ENCODE results near the gene SOX1.

The SOX1 gene

DNA sequence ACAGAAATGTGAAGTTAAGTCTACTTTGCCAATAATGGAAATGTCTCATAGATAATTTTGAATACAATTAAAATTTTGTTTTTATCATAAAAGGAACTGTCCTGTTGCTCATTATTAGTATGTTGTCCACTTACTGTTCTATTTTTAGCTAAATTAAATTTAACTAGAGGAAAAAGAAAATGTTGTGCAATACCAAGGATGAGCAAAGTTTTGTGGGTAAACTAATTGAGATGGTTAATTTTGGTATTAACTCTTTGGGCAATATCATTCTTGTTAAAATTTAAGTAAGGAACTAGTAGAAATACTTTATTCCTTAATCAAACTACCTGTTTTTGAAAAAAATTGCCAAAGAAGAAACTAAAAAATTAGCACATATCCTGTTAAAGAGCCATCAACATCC, 43.5 kb downstream of the SOX1 start:
- DNase-seq: no peak

DNA sequence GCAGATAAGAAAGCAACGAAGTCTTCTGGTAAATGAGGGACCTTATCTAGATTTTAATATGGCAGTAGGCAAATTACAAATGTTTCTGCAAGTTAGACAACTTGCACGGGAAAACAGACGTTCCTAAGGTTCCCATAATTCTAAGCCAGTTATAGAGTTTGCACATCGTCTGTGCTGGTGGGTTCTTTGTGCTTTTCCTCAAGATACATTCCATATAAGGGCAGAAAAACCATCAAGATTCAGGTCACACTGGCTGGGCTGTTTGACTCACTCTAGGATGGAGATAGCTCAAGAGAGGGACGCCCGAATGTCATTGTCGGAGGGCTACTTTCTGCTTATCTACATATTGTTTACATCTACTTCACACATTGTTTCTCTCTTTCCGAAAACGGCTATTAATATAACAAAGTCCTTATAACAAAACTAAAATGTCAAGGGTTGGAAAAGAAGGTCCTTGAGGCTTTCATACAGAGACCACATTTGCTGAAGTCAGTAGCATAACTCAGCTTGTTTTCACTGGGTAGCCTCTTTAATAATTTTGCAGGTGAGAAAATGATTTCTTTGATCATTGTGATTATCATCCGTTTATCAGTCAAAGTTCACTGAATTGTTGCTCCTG, 44.4 kb downstream of the SOX1 start:
- no peak for DNase-seq

DNA sequence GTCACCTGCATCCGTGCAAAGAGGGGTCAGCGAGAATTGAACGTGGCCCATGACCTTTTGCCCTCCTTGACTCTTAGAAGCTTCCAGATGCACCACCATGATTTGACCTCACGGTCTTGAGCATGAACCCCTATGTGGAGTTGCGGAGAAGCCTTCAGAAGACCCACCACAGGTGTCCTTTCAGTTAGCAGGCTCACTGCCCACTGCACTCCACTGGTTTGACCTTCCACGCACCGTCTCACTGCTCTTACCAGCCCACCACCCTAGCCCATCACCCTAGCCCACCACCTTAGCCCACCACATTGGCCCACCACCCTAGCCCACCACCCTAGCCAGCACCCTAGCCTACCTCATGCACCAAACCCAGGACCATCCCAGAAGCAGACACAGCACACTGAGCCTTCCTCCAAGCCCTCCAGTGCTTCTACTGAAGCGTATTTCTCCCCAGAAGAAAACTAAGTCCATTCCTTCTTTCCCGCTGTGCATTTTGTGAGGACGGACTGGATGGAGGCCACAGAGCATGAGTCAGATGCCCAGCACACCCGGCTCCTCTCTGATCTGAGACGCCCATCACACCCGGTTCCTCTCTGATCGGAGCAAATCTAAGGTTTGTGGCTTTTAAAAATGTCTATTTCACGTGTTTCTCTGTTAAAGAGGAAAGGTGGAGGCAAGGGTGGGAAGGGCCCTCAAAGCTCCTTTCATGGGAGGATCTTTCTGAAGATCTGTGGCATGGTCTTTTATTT, 45.8 kb downstream of the SOX1 start:
- DNase-seq: no peak

DNA sequence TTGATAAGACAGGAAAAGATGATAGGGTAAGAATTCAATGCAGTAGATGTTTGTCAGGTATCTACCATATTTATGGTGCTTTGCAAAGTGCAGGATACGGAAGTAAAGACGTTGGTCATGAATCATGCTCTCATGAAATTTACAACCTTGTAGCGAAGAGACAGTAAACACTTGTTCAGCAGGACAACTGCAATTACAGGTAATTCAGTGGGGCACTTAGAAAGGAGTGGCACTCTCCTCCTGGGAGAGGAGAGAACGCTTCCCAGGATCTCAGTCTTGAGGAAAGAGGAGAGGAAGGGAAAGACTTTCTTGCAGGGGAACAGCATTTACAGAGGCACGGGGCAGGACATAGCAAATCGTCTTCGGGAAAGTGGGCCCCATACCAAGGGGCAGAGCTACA, 46.4 kb downstream of the SOX1 start:
- DNase-seq: no peak

DNA sequence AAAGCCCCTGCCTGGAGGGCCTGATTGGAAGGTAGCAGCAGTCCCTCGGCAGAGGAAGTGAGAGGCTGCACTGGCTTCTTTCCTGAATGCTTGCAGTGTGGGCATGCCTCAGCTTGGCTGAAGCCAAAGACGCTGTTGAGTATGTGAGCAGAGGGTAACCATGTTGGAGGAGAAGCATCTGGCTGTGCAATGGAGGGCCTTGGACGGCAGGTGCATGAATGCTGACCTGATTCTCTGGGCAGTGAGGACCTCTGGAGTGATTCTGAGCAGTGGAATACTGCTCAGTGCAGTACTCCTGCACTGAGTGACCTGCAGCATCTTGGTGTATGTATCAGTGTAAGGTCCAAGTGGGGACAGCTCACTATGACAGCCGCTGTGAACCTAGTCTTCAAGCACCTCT, 46.9 kb downstream of the SOX1 start:
- no peak for DNase-seq

DNA sequence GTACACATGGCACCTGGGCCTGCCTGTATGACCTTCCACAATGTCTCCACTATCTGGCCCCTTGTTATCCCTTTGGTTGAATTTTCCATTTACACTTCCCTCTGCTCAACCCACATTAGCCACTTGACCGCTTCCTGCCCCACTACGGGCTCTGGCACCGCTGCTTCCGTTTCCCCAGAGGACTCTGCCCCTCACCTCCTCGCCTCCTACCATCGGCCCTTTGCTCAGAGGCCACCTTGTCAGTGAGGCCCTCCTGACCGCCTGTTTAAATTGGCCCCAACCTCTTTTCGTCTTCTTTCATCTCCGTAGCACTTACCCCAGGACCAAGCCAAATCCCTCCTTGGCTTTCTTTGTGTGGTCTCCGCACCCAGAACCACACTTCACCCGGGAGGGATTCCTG, 47.4 kb downstream of the SOX1 start:
- no peak for DNase-seq

DNA sequence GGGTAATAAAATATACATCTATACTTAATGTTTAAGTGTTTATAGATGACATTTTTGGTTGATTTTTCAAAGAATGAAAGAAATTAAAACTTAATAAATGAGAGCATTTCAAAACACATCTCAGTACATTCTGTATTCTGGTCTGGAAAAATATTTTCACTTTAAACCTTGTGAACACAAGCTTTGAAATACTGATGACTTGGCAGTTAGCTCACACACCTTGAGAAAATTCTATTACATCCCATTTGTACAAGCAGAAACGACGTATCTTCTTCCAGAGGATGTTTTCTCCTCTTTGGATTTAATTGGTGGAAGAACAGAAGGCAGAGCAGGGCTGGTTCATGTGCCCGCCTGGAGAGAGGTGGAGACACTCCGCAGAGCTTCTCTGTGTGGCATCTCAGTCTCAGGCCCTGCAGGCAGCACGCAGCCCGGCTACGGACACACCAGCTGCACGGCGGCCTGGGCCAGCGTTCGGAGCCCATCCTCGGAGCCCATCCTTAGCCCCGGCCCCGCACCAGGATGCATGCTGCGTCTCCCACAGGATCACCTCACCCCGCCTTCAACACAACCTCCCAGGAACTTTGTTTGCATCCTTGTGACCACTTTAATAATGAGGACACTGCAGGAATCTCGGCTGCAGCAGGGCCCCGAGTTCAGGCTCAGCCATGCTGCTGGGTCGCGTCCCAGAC, 48.6 kb downstream of the SOX1 start:
- DNase-seq: no peak

DNA sequence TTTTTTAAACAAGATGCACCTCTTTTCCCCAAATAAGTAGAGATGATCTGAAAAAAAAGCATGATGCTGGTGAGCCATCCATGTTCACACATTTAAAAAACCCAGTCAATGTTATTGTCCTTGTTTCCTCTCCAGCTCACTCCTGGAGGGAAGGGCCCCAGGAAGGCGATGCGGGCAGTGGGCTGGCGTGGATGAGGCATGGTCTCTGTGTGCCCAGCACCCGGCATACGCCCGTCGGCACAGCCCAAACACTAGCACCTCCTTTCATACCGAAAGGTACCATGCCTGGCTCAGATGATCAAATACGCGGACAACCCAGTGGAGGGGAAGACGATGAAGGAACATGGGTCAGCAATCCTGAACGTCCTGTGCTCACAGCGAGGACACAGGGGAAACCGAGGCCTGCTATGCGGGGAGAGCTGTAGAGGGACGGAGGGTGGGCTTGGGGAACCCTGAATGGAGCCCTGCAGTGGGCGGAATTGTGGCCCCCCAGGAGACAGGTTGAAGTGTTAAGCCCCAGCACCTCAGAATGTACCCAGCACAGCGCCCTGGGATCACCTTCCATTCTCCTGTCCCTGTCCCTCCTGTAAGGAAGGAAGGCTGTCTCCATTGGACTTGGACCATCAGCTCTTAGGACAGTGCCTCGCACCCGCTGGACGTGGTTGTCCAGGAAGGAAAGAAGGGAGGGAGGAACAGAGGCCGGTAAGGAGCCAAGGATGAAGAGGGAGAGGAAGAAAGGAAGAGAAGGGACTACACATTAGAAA, 49.4 kb downstream of the SOX1 start:
- DNase-seq: no peak

DNA sequence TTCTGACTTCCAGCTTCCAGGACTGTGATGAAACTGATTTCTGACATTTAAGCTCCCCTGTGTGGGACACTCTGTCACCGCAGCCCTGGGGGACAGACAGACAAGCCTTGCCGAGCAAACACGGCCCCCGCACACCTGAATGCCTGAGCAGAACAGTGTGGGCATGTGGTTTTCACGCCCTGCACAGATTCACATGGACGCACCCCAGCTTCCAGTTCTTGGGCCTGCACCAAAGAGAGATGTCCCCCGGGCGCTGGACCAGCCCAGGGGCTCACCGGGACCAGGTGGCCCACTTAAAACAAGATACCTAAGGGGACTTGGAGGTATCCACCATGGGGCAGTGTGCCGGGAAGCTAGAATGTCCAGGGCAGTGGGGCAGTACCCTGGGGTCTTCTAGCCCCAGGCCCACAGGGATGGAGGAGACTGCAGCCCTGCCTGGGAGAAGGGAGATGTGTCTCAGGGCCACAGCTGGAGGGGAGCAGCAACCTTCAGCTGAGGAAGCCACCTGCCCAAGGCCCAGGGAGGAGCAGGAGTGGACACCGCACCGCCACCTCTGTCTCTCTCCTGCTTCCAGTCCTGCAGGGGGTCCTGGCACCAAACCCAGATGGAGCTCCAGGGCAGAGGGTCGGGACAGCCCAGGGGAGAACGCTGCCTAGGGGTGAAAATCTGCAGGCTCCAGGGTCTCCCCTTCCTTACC, 50.5 kb downstream of the SOX1 start:
- no peak for DNase-seq

DNA sequence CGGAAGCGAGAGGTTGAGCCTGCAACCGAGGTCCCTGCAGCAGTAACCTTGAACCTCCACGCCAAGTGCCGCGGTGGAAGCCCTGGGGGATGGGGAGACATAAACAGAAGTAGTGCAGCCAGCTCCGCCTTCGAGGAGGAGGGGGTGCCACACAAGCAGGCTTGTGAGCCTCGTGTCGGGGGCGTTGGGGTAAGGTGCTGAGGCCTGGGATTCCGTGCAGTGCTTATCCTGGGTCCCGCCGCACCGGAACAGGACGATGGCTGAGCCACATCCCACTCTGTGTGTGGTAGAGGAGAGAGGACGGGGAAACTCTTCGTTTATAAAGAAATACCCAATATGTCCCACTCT, 51.0 kb downstream of the SOX1 start:
- DNase-seq: no peak

DNA sequence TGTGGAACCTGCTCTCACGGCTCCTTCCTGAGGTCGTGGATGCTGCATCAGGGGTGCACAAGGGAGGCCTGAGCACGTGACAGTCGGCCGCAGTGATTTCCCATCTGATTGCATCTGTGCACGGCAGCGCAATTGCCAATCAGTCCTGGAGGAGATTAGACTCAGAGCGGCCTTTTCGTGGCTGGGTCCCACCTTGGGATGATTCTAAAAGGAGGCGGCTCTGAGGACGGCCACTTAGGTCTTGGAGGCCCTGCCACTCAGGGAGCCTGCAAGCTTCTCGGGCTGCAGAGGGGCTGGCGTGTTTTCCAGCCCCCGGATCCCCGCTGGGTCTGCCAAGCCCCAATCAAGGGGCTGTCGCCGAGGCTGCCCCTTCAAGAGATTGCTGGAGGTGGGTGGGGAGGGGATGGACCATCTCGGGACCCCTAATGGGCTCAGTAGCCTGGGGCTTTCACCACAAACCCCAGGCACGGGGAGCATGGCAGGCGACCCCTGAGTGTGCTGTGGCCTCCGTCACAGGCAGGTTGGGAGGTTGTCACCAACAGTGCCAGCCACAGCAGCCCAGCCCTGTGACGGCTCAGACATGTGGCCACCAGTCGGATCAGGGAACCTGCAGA, 51.6 kb downstream of the SOX1 start:
- no peak for DNase-seq

DNA sequence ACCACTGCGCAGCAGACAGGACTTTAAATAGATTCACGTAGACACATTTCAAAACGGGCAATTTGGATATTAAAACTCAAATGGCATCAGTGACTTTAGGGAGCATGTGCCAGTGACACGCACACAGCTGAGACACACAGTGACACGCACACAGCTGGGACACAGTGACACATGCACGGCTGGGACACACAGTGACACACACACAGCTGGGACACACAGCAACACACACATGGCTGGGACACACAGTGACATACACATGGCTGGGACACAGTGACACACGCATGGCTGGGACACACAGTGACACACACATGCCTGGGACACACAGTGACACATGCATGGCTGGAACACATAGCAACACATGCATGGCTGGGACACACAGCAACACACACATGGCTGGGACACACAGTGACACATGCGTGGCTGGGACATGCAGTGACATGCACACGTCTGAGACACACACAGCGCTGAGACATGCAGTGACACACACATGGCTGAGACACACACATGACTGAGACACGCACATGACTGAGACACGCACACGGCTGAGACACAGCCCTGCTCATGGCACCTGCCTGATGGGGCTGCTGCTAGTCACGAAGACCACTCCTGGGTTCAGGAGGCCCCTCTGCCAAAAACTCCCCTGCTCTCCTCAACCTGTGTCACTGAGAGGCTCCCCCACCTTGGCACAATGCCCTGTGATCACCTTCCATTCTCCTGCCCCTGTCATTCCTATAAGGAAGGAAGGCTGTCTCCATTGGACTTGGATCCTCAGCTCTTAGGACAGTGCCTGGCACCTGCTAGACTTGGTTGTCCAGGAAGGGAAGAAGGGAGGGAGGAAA, 52.5 kb downstream of the SOX1 start:
- no peak for DNase-seq

DNA sequence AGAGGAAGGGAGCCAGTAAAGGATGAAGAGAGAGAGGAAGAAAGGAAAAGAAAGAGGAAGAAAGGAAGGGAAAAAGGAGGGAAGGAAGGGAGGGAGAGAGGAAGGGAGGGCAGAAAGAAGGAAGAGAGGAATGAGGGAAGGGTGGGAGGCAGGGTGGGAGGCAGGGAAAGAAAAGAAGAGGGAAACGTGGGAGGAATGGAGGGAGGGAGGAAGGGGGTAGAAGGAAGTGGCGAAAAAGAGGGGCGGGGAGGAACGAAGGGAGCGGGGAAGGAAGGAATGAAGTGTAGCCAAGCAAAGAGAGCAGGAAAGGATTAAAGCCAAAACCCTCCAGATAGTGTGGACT, 53.1 kb downstream of the SOX1 start:
- DNase-seq: no peak
